ENCODE results near the gene SPTBN1.

The SPTBN1 gene

GRCh38 chr2:54595999-54596902 is 140.1 kb downstream of the SPTBN1 start:
- no peak for TF ChIP-seq CTCF (IDR thresholded peaks at IDR 0.05; ENCODE audit: extremely low read depth, insufficient read depth, missing control alignments)
- no peak for DNase-seq (ENCODE audit: low spot score)
- in situ Hi-C loops (cut with MboI; ENCODE audit: low pct_unique_long_range_greater_than_20kb, low sequenced_read_pairs, unreplicated experiment) = no loop called here

GRCh38 chr2:54597153-54597848 is 141.2 kb downstream of the SPTBN1 start:
- no peak for TF ChIP-seq CTCF (IDR thresholded peaks at IDR 0.05; ENCODE audit: extremely low read depth, insufficient read depth, missing control alignments)
- in situ Hi-C loops (cut with MboI; ENCODE audit: low pct_unique_long_range_greater_than_20kb, low sequenced_read_pairs, unreplicated experiment) = no loop called here
- DNase-seq (ENCODE audit: low spot score) = no peak

GRCh38 chr2:54598347-54599325 is 142.5 kb downstream of the SPTBN1 start:
- in situ Hi-C loops (cut with MboI; ENCODE audit: low pct_unique_long_range_greater_than_20kb, low sequenced_read_pairs, unreplicated experiment) = no loop called here
- TF ChIP-seq CTCF (IDR thresholded peaks at IDR 0.05; ENCODE audit: extremely low read depth, insufficient read depth, missing control alignments) = no peak
- DNase-seq (ENCODE audit: low spot score) = no peak

- in situ Hi-C loops (cut with MboI; ENCODE audit: low pct_unique_long_range_greater_than_20kb, low sequenced_read_pairs, unreplicated experiment) = no loop called here
- no peak for DNase-seq (ENCODE audit: low spot score)
- no peak for TF ChIP-seq CTCF (IDR thresholded peaks at IDR 0.05; ENCODE audit: extremely low read depth, insufficient read depth, missing control alignments)
These were observed 143.2 kb downstream of the SPTBN1 start for GRCh38 chr2:54599326-54599710.

GRCh38 chr2:54599914-54600313 is 143.8 kb downstream of the SPTBN1 start:
- in situ Hi-C loops (cut with MboI; ENCODE audit: low pct_unique_long_range_greater_than_20kb, low sequenced_read_pairs, unreplicated experiment) = no loop called here
- TF ChIP-seq CTCF (IDR thresholded peaks at IDR 0.05; ENCODE audit: extremely low read depth, insufficient read depth, missing control alignments) = no peak
- no peak for DNase-seq (ENCODE audit: low spot score)

GRCh38 chr2:54601339-54601738 is 145.2 kb downstream of the SPTBN1 start:
- no peak for TF ChIP-seq CTCF (IDR thresholded peaks at IDR 0.05; ENCODE audit: extremely low read depth, insufficient read depth, missing control alignments)
- DNase-seq (ENCODE audit: low spot score) = no peak
- in situ Hi-C loops (cut with MboI; ENCODE audit: low pct_unique_long_range_greater_than_20kb, low sequenced_read_pairs, unreplicated experiment) = no loop called here

All from GM13977 (cell line).